OCI-LY1 (cell line): ENCODE data around the gene NR0B1.

Experiments
- H2AFZ ChIP-seq: fragments of 200-600 bp; sonication (generic), shearing (Covaris generic); 2 replicates; pipeline ENCODE4 v1.6.0; 2014; ENCODE audit warnings: antibody characterized with exemption, mild to moderate bottlenecking, low read length
- H3F3A ChIP-seq: fragments of 200-600 bp; sonication (generic), shearing (Covaris generic); 2 replicates; pipeline ENCODE4 v1.6.0; 2014; ENCODE audit warnings: mild to moderate bottlenecking, antibody characterized with exemption, low read length, moderate library complexity; ENCODE audit not compliant: insufficient read depth
- H3K27ac ChIP-seq: fragments of 200-600 bp; sonication (generic); 2 replicates; pipeline ENCODE4 v1.5.1; 2014; ENCODE audit warnings: low read length, mixed run types, mild to moderate bottlenecking, low read depth; ENCODE audit not compliant: poor library complexity, severe bottlenecking
- H3K27me3 ChIP-seq: fragments of 200-600 bp; sonication (generic); 2 replicates; pipeline ENCODE4 v1.6.0; 2014; ENCODE audit warnings: antibody characterized with exemption, mild to moderate bottlenecking, low read length, moderate library complexity; ENCODE audit not compliant: insufficient read depth
- H3K36me3 ChIP-seq: fragments of 200-600 bp; sonication (generic); 2 replicates; pipeline ENCODE4 v1.6.1; 2014; ENCODE audit warnings: mild to moderate bottlenecking, antibody characterized with exemption, low read length, moderate library complexity, mixed read lengths; ENCODE audit not compliant: insufficient read depth
- H3K4me1 ChIP-seq: fragments of 200-600 bp; sonication (generic); 2 replicates; pipeline ENCODE4 v1.5.1; 2014; ENCODE audit warnings: mild to moderate bottlenecking, low read length, moderate library complexity; ENCODE audit not compliant: insufficient read depth, severe bottlenecking
- H3K4me2 ChIP-seq: fragments of 200-600 bp; sonication (generic), shearing (Covaris generic); 2 replicates; pipeline ENCODE4 v1.6.1; 2014; ENCODE audit warnings: low read length
- H3K4me3 ChIP-seq: fragments of 200-600 bp; sonication (generic); 2 replicates; pipeline ENCODE4 v1.5.1; 2014; ENCODE audit warnings: low read length, low read depth, mild to moderate bottlenecking, mixed read lengths; ENCODE audit not compliant: poor library complexity, severe bottlenecking
- H3K79me2 ChIP-seq: fragments of 200-600 bp; shearing (Covaris generic); 2 replicates; pipeline ENCODE4 v1.6.1; 2016; ENCODE audit warnings: mixed run types, low read length, mixed read lengths; ENCODE audit not compliant: insufficient read depth
- H3K9ac ChIP-seq: fragments of 200-600 bp; sonication (generic), shearing (Covaris generic); 2 replicates; pipeline ENCODE4 v1.6.1; 2014; ENCODE audit warnings: mild to moderate bottlenecking, low read length, mixed read lengths
- H3K9me2 ChIP-seq: fragments of 200-600 bp; sonication (generic), shearing (Covaris generic); 2 replicates; pipeline ENCODE4 v1.6.1; 2014; ENCODE audit warnings: low read depth, mild to moderate bottlenecking, low read length, mixed read lengths
- H3K9me3 ChIP-seq: fragments of 200-600 bp; shearing (Covaris generic); 2 replicates; pipeline ENCODE4 v1.6.1; 2014; ENCODE audit warnings: low read length, mixed read lengths
- H4K20me1 ChIP-seq: fragments of 200-600 bp; sonication (generic), shearing (Covaris generic); 2 replicates; pipeline ENCODE4 v1.6.0; 2016; ENCODE audit warnings: mild to moderate bottlenecking, low read length; ENCODE audit not compliant: insufficient read depth
- EZH2 ChIP-seq: fragments of 200-600 bp; sonication (generic), shearing (Covaris generic); IDR thresholded peaks from 2 replicates; pipeline ENCODE4 v1.8.0; 2017; ENCODE audit warnings: borderline replicate concordance, mixed run types, mild to moderate bottlenecking, antibody characterized with exemption, low read length, moderate library complexity, mixed read lengths
- TF ChIP-seq, protein P1 (sequence below): fragments of 200-600 bp; sonication (generic), shearing (Covaris generic); IDR thresholded peaks from 2 replicates; pipeline ENCODE4 v1.5.1; 2017; ENCODE audit warnings: mild to moderate bottlenecking, antibody characterized with exemption, low read length, moderate library complexity, mixed read lengths

NR0B1 gene

DNA sequence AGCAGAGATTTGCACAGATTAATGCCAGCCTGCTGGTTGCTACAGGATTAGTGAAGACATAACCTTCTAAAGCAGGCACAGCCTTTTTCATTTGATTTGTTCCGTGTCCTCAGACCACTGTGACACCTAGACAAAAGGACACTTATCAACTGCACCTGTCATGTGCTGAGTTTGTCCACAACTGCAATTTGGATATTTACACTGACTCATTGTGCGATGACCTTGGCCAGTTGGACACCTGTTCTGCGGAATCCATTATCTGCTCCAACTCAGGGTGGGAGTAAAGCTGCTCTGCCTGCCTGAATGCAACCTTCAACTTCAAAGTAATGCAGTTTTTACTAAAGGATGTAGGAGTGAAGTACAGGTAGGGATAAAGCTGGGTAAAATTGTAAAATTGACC is 4.1 kb upstream of the NR0B1 start:
- Histone ChIP-seq H3K9ac (no peak overlapping the region), H3K9me3 (no peaks in the 10 kb centered on the region), H3K36me3 (no peaks in the 10 kb centered on the region), H3K27me3 (no peaks in the 10 kb centered on the region), H3K27ac (no peak overlapping the region), H3K4me1 (no peaks in the 10 kb centered on the region), H4K20me1 (no peaks in the 10 kb centered on the region), H3K79me2 (no peaks in the 10 kb centered on the region), H3K9me2 (no peaks in the 10 kb centered on the region), H3K4me2 (no peak overlapping the region), H2AFZ (no peak overlapping the region), H3F3A (no peaks in the 10 kb centered on the region), H3K4me3 (no peak overlapping the region)
- TF ChIP-seq, protein P1, sequence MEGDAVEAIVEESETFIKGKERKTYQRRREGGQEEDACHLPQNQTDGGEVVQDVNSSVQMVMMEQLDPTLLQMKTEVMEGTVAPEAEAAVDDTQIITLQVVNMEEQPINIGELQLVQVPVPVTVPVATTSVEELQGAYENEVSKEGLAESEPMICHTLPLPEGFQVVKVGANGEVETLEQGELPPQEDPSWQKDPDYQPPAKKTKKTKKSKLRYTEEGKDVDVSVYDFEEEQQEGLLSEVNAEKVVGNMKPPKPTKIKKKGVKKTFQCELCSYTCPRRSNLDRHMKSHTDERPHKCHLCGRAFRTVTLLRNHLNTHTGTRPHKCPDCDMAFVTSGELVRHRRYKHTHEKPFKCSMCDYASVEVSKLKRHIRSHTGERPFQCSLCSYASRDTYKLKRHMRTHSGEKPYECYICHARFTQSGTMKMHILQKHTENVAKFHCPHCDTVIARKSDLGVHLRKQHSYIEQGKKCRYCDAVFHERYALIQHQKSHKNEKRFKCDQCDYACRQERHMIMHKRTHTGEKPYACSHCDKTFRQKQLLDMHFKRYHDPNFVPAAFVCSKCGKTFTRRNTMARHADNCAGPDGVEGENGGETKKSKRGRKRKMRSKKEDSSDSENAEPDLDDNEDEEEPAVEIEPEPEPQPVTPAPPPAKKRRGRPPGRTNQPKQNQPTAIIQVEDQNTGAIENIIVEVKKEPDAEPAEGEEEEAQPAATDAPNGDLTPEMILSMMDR = no peak
- TF ChIP-seq EZH2 = no peak

DNA sequence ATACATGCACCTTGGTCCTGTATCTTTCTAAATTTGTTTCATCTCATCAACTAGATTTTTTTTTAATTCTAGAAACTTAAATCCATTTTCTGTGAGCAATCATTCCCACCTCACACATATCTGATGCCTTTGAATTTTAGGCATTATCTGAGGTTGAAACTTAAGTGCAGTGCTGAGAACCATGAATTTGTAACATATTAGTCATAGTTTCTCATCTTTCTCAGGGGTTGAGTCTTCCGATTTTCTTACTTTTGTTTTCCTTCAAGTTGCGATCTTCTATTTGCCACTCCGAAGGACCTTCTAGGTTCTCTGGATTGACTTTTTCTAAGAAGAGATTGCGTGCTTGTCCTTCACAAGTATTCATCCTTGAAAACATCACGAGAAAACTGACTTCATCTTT is 3.7 kb upstream of the NR0B1 start:
- H4K20me1 ChIP-seq = no peaks in the 10 kb centered on the region
- H3K9me3 ChIP-seq = no peaks in the 10 kb centered on the region
- no peak for TF ChIP-seq EZH2
- TF ChIP-seq, protein P1 = no peak
- no peaks in the 10 kb centered on the region for H3F3A ChIP-seq
- no peak overlapping the region for H3K9ac ChIP-seq
- H3K4me1 ChIP-seq = no peaks in the 10 kb centered on the region
- no peaks in the 10 kb centered on the region for H3K79me2 ChIP-seq
- H3K27me3 ChIP-seq = no peaks in the 10 kb centered on the region
- H3K9me2 ChIP-seq = no peaks in the 10 kb centered on the region
- H3K4me2 ChIP-seq = no peak overlapping the region
- H3K27ac ChIP-seq = no peak overlapping the region
- H3K4me3 ChIP-seq = no peak overlapping the region
- H3K36me3 ChIP-seq = no peaks in the 10 kb centered on the region
- H2AFZ ChIP-seq = no peak overlapping the region

DNA sequence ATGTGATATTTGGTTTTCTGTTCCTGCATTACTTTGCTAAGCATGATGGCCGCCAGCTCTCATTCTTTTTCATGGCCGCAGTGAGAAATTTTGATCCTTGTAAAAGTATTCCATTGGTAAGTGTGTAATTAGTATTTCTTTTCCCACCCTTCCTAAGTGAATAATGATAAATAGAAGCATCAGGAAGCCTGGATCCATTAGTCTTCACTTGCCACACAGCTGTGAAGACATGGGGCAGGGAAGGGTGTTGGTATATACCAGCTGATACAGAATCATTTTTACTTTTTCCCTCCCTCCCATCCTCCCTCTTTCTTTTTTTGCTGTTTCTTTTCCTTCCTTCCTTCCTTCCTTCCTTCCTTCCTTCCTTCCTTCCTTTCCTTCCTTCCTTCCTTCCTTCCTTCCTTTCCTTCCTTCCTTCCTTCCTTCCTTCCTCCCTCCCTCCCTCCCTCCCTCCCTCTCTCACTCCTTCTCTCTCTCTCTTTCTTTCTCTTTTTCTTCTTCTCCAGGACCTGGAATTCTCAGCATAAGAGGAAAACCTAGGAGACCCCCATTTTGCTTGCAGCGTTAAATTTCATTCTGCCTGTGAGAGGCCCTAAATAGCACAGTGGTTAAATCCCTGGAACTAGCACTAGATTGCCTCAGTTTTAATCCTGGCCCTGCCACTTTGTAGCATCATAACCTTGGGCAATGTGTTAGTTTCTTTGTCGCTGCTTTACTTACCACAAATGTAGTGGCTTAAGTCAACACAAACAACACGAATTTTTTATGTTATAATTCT is 1.4 kb upstream of the NR0B1 start:
- H3K27ac ChIP-seq = no peak overlapping the region
- TF ChIP-seq EZH2 = no peak
- TF ChIP-seq, protein P1 = no peak
- no peaks in the 10 kb centered on the region for H3K36me3 ChIP-seq
- no peak overlapping the region for H3K9ac ChIP-seq
- no peak overlapping the region for H2AFZ ChIP-seq
- no peaks in the 10 kb centered on the region for H3K4me1 ChIP-seq
- no peak overlapping the region for H3K4me2 ChIP-seq
- no peaks in the 10 kb centered on the region for H3K9me2 ChIP-seq
- H4K20me1 ChIP-seq = no peaks in the 10 kb centered on the region
- no peaks in the 10 kb centered on the region for H3F3A ChIP-seq
- H3K4me3 ChIP-seq = no peak overlapping the region
- H3K9me3 ChIP-seq = no peaks in the 10 kb centered on the region
- H3K79me2 ChIP-seq = no peaks in the 10 kb centered on the region
- H3K27me3 ChIP-seq = no peaks in the 10 kb centered on the region
